ENCODE measurements around the gene EDAR.

EDAR gene

DNA sequence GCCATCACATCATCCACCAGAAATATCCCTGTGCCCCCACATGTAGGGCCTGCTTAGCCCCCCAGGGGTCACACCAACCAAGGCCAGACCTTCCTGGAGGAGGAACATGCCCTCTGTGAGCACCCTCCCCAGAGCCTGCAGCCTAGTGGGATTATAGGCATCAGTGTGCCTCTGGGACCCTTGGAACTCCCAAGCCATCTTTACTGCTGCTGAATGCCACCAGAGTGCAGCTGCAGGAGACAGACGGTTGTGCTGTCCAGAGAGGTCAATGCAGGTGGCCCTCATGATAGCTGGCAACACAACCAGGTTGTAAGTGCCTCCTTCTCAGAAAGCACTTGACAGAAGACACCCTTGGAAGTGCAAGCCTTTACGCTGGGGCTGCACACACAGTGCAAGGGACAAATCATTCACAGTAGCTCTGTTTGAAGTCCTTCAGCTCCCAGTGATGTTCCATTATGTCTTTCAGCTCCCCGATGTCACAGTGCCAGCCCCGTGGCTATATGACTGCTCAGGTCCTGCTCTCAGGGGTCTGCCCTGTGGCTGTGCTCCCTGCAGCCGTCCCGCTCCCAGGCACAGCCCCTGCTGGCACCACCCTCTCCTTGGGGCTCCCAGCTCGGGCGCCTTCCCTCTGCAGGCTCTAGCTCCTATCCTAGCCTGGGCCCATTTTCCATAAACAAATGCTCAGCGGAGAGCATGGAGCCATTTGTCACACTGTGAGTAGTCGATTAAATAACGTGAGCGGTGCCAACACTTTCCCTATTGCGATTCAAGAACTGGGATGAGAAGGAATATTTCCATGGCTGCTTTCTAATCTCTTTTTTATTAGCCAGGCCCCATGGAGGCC is 65.1 kb downstream of the EDAR start:
- DNase-seq (ENCODE audit: low read depth in 2 of 2): no peak

DNA sequence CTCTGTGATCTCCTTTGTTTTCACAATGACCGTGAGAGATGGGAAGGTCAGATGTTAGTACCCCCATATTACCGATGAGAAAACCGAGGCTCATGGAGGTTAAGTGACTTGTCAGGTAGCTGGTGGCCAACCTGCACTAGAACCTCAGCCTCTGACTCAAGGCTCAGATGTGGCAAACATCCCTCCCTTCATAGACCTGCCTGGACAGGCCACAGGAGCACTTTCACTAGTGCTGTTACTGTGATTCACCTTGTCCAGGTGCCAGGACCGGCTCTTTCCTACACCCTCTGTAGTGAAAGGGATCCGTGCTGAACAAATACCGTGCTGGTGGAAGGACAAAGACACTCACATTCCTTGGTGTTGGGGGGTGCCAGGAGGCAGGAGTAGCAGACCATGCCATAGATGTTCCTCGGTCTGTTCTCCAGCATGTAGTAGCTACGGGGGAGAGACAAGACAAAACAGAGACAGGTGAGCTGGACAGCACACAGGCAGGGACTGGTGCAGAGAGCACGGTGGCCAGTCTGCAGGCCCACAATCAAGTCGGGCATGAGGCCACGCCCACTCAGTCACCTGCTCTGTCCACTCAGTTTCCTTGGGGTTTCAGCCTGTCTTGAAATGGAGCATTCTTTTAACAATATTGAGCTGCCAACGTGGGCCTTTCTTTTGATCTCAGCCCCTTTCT is 65.9 kb downstream of the EDAR start:
- no peak for DNase-seq (ENCODE audit: low read depth in 2 of 2)

DNA sequence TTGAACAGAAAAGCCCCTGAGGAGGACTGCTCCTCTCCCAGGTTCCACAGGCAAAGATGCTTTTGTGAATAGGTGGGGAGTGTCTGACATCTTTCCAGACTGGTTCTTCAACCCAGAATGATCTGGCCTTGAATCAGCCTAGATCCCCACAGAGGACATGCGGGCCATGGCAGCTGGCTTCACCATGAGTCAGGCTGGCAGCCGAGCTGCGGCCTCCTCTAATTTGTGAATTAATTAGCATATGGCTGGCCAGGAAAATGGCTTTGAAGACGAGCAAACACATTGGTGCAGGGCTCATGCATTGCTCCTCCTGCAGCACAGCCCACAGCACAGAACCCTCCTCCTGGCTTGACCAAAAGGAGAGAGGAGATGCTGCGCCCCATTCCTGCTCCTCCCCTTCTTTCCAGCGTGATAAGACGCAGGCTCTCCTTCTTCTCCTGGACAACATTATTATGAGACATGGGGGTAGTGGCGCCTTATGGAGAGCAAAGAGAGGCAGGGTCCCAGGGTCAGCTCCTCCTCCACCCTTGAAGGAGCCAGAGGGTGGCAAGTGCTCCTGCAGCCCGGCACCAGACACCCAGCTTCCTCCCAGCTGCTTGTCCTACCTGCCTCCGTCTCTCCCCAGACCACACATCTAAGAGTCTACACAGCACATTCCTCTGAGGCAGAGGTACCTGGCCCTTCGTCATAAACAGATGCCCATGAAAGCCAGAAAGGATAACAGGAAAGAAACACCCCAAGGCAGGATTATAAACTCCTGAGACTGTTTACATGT is 66.7 kb downstream of the EDAR start:
- DNase-seq (ENCODE audit: low read depth in 2 of 2): no peak

DNA sequence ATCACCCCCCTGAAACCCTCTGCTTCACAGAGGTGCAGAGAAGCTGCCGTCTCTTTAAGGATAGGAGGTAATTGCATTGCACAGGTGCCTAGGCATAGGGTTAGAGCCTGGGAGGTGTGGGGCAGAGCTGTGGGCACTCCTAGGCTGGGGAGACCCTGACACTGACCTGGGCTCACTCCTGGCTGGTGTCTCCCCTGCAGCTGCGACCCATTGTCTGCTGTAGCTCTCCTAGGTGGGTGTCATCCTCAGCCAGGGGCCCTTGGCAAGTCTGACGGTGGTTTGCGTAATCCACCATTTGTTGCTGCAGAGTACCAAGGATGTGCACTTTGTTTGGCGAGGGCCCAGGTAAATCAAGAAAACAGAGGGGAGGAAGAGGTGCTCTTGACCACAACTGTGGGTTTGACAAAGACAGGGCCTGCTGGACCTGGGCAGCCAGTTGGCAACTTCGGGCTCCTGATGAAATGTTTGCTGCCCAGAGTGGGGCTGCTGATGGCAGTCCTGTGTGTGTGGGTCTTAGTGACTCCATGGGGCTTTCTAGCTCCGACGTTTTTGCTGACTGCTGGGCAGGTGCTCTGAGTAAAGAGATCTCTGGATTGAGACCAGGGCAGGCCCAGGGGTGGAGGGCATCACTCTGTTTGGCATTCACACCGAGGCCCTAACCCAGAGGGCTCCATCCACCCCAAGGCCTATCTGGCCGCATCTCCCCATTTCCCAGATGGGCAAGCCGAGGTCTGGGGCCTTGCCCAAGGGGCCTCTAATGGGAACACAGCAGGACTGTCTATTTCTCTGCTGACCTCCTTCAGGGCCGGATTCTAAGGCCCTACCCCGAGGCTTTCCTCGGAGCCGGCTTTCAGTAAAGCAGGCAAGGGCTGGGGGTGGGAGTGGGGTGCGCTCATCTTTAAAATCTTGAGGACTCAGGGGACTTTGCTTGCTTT is 67.7 kb downstream of the EDAR start:
- DNase-seq (ENCODE audit: low read depth in 2 of 2): no peak

DNA sequence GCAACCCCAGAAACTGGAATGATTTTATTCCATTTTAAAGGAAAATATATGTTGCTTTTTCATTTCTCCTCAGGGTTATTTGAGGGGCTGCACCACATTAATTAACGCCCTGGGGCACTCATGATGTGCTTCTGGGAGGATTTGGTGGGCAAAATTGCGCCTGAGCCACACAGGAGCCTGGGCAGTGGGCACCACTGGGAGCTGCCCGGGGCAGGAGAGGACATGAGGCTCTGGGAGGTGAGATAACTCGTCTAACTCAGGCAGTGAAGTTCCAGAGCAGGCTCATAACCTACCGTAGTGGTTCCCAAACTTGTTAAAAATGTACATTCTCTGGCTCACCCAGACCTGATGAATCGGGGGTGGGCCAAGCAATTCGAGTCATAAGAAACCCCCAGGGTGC is 68.3 kb downstream of the EDAR start:
- no peak for DNase-seq (ENCODE audit: low read depth in 2 of 2)

DNA sequence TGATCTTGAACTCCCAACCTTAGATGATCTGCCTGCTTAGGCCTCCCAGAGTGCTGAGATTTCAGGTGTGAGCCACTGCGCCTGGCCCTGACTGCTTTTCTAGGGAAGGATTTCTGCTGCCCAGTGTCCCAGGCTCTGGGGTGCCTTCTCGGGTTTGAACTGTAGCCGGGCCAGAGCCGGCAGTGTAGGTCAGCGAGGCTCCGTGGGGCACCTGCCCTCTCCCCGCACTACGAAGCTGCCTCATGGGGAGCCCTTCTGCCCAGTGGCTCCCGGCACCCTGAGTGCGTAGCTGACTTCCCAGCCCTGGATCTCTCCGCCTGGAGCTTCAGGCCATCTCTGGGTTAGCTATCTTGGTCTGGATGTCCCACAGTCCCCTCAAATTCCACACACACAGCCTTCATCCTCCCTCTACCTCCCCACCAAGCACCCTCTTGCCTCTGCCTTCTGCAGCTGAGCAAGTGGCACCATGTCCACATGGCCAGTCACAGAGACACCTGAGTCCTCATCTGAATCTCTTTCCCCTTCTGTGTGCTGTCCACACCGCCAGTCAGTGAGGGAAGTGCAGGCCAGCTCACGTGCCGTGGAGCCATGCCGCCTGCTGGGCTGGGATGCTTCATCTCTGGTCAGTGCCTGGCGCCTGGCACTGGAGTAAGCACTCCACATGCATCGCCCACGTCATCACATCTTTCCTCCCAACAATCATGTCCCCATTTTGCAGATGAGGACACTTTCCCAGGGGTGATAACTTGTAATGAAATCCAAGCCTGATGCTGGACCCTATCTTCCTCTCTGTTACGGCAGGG is 69.2 kb downstream of the EDAR start:
- no peak for DNase-seq (ENCODE audit: low read depth in 2 of 2)

DNA sequence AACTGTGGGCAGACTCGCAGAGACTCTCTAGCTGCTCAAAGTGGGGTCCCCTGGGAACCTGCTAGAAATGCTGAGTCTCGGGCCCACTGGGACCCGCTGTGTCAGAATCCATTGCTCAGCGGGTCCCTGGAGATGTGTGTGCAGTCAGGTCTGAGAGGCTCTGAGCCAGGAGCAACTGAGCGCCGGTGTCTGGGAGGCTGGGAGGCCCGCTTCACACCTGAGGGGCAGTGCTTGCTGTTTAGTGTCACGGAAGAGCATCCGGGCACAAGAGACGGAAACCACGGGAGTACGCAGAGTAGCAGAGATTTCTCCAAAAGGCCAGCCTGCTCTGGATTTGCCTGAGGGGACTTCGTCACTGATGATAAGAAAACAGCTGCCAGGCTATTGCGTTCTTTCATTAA is 70.1 kb downstream of the EDAR start:
- DNase-seq (ENCODE audit: low read depth in 2 of 2): no peak

DNA sequence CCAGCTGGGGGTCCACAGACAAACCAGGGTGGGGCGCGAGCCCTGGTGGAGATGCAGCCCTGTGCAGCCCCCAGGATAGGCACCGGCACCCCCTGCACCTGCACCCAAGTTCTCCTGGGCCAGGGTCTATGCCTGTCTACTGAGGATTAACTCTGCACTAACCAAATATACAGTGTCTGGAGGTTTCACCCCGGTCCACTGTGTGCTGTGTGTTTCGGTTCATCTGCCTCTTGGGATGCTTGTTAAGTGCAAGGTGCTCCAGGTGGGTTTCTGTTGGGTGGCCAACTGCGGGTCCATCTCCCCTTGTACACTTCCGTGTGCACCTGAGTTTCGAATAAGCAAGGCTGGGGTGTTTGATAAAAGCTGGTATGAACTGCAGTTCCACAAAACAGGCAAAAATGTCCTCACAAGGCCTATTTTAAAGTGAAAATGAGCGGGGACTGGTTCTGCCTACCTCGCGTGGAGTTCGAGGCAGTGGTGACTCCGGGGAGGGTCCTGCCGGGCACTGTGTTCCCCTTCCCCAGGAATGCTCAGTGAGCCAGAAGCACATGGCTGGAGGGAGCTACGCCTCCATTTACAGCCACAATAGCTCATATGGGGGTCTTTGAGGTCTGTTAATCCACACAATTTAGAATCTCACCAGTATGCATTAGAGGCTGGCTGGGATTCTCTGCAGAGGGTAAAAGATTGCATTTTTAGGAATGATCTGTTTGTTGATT is 70.7 kb downstream of the EDAR start:
- DNase-seq (ENCODE audit: low read depth in 2 of 2): no peak

DNA sequence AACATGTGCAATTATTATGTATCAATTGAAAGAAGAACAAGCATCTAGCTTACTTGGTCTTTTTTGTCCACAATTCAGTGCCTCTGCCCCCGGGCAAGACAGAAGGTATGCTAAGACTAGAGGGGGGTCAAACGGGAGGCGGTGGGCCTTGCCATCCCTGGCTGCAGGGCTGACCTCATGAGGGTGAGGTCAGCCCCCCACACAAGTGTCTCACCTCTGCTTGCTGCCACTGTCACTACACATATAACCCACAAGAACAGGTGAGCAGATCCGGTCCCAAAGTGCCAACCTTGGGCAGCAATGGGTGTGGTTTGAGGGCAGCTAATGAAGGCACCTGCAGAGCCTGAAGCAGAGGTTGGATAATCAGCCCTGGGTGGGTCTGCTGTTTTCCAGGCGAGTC is 71.5 kb downstream of the EDAR start:
- no peak for DNase-seq (ENCODE audit: low read depth in 2 of 2)

DNA sequence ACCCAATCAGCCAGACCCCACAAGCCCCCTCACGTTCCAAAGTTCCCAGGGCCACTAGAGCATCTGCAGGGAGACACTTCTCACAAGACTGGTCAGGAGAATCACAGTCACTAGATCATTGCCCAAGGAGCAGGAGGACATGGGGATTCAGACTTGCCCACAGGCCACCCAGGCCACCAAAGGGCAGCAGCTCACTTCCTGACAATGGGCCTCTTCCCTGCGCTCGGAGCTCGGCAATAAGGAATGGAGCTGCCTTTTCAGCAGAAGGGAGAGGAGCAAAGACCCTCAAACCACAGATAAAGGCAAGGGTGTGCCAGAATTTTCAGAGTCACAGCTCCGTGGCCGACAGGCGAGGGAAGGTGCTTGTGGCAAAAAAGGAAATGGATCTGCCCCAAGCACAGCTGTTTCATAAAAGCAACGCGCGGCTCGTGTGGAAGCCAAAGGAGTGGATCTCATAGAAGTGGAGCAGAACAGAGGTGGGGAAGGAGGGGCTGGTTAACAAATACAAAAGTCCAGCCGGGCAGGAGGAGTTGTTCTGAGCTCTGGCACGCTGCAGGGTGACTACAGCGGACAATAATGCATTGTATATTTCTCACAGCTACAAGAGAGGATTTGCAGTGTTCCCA is 72.1 kb downstream of the EDAR start:
- no peak for DNase-seq (ENCODE audit: low read depth in 2 of 2)

DNA sequence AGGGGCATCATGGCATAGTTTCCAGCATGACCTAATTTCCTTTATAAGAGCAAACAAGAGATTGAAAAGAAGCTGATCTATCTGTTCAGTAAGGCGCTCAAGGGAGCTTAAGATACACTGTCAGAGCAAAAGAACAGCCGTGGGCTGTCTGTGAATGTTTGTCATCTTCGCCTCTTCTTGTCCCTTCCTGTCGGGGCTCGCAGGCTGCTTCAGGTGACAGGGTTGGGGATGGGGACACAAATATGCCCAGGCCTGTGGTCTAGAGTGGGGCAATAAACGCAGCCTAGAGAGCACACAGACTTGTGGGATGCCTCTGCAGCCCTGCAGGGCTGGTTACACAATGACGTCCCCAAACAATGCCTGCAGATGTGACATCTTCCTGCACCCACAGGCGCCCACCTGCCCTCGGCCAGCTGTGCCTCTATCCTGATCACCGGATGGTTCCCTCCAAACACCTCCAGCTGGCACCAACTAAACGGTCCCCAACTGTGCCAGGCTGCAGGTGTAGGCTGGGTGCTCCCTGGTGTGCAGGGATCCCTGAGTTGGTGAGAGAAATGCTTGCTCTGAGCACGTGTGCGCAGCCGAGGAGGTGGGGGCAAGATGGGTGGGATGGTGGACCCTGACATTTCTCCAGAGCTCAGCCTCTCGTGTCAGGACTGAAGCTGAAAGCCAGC is 72.8 kb downstream of the EDAR start:
- DNase-seq (ENCODE audit: low read depth in 2 of 2): no peak

DNA sequence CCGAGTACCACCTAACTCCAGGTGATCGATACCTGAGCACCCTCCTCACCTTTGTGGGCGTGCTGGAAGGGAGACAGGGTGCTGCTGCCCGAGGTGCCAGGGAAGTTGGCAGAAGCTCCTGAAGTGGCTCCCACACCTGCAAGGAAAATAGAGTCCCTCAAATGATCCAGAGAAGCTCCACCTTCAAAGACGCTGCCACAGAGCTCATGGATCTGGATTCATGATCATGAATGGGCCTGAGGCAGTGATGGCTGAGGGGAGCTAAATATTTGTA is 76.5 kb downstream of the EDAR start:
- no peak for DNase-seq (ENCODE audit: low read depth in 2 of 2)

DNA sequence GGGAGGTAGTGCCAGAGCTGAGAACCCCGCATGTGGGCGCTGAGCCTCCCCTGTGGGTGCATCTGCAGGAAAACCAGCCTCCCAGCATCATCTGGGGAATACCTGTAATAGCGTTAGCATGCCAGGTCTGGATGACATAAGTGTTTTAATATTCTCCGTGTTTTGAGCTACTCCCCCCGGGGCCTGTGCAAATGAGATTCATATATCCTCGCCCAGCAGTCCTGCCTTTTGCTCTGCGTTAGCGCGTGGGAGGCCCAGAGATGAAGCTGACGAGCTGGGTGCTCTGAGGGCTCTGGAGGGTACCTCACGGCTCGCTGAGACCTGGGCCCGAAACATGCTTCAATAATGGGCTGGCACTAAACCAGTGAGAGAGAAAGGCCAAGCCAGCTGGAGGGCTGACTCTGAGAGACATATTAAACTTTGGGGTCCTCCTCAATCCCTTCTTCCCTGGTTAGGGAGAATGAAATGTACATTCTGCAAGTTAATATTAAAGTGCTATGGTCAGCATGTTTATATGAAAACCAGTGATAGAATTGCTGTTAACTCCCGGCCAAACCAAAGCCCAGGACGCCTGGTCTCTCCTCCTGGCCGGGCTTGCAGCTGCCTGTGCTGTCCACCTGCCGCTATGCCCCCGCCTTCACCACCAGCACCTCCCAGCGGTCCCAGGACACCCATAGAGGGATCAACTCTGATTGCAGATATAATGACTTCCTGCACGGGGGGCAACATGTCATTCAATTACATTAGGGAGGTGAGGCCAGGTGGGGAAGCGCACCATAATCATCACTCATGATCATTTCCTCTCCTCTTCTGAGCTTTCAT is 77.0 kb downstream of the EDAR start:
- DNase-seq (ENCODE audit: low read depth in 2 of 2): no peak

DNA sequence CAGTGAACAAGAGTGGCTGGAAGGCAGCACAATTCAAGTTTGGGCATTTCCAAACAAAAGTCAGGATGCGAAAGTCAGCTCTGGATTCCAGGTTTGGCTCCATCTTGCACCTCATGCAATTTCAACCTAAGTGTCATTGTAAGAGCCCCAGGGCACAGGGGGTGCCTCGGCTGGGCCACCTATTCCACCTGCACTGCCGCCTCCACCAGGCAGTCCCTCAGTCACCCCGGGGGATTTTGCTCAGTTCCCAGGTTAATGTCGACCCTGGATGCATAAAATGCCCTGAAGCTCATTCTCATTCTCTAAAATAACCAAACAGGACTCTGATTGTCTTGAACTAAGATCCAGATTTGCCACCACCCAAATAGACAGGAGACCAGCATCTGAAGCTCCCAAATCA is 77.6 kb downstream of the EDAR start:
- no peak for DNase-seq (ENCODE audit: low read depth in 2 of 2)

DNA sequence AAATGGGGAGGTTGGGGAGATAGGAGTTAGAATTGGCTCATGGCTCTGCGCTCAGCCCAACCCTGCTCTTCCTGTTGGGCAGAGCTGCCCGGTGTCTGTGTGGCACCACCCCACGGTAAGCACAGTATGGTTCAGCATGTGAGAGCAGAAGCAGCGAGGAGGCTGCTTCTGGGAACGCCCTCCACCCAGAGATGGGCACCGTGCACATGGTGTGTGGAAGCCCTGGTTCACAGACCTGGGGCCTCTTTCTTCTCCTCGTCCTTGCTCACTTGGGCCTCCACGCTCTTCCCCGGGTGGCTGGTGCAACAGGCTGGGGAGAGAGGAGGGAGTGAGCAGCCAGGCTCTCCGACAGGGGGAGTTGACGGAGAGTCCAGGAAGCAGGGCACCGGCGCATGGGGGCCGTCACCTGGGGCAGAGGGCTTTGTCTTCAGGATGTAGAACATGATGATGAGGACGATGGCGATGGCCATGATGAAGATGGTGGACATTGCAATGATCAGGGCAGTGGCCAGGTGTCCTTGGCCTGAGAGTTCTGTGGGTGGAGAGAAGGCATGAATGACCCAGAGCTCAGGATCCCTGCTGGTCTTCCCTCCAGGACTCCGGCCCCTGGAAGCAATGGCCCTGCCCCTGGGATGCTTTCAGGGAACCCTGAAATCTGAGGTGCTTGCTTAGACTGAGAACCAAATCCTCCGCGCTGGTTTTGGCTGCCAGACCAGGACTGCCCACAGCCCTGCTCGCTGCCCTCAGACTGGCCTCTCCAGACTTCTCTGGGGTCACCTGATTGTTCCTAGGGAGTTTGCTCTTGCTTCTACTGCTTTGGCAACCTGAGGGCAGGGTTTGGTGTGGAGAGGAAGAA is 78.3 kb downstream of the EDAR start:
- DNase-seq (ENCODE audit: low read depth in 2 of 2): no peak

DNA sequence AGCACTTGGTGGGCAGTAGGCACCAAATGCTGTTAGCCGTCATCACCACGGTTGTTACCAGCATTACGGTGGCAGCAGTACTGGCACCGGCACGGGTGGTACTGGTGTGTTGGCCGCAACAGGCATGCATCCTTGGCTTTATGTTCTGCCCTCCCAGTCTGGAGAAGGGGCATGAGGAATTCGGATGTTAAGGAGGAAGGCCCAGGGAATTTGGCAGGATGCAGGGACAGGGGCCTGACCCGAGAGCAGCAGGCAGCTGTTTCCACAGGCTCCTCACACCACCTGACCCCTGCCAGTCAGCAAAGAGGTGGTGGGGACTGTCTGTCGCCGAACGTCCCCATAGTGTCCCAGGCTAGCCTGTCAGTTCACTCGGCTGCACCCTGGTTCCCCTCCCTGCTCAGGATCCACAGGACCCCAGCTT is 79.0 kb downstream of the EDAR start:
- DNase-seq (ENCODE audit: low read depth in 2 of 2): no peak

DNA sequence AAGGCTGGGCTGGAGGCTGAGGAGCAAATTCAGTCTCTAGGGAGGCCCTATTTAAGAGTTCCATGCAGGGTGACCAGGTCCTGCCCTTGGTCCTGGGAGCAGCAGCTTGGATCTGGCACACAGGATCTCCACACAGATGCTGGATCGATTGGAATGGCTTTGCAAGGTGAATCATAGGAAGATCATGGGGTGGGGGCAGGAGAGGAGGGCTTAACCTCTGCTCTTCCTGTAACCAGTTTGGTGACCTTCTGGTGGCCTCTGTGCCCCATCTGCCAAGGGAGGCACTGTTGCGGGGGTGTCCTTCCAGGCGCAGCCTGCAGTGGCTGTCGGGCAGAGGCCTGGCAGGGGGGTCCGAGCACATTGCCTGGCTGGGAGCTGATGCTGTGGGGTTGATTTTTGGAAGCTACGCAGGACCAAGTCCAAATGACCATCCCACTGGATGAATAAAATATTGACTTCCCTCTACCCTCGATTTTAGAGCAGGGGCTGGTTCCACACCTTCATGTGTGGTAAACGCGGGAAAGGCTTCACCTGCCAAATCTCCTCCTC is 79.7 kb downstream of the EDAR start:
- no peak for DNase-seq (ENCODE audit: low read depth in 2 of 2)
